CD14-positive monocyte (primary cell): ENCODE data around the gene GRAMD2B. TPM values are rescaled to one million over a fixed set of nuclear protein-coding genes. Genes with fewer than 3 reads are reported as not detected.

Experiments
- DNase-seq, 3 donors: peaks; one replicate each; pipeline ENCODE4 v3.0.0-alpha.2; 2011 to 2022
- H2AFZ ChIP-seq: 2 replicates; pipeline ENCODE4 v1.6.0; 2012; ENCODE audit warnings: mild to moderate bottlenecking, low read depth, low read length, inconsistent platforms; ENCODE audit not compliant: insufficient read depth, poor library complexity, severe bottlenecking
- H3K27ac ChIP-seq, 2 donors: 1 replicate in 1 of 2; 2 replicates in 1 of 2; pipeline ENCODE4 v1.5.1; 2012 to 2013; ENCODE audit warnings: low read length in 2 of 2, control low read depth in 1 of 2, inconsistent platforms in 1 of 2, low read depth in 1 of 2, mild to moderate bottlenecking in 1 of 2
- H3K27me3 ChIP-seq, 2 donors: one replicate each; pipeline versions ENCODE4 v1.6.0 to v1.6.1; 2011 to 2013; ENCODE audit warnings: low read length in 2 of 2; ENCODE audit not compliant: control insufficient read depth in 2 of 2, insufficient read depth in 2 of 2
- H3K36me3 ChIP-seq, 2 donors: replicated peaks in 1 of 2; 1 replicate in 1 of 2; 2 replicates in 1 of 2; pipeline versions ENCODE4 v1.5.1 to v1.6.1; 2012 to 2013; ENCODE audit warnings: low read length in 2 of 2, control low read depth in 1 of 2, inconsistent platforms in 1 of 2, mild to moderate bottlenecking in 1 of 2; ENCODE audit not compliant: insufficient read depth in 2 of 2, control insufficient read depth in 1 of 2
- H3K4me1 ChIP-seq, 2 donors: 1 replicate in 1 of 2; 2 replicates in 1 of 2; pipeline versions ENCODE4 v1.5.1 to v1.6.1; 2012 to 2013; ENCODE audit warnings: low read length in 2 of 2, control low read depth in 1 of 2, inconsistent platforms in 1 of 2, mild to moderate bottlenecking in 1 of 2, moderate library complexity in 1 of 2; ENCODE audit not compliant: insufficient read depth in 2 of 2, control insufficient read depth in 1 of 2
- H3K4me2 ChIP-seq: replicated peaks from 2 replicates; pipeline ENCODE3; 2012; ENCODE audit warnings: low read length, moderate library complexity, mild to moderate bottlenecking; ENCODE audit not compliant: poor library complexity, severe bottlenecking; ENCODE audit errors: extremely low read depth
- H3K4me3 ChIP-seq, 3 experiments: fragments of 200-600 bp in 1 of 3; sonication (generic) in 1 of 3; replicated peaks in 1 of 3; 1 replicate in 2 of 3; 2 replicates in 1 of 3; pipeline ENCODE4 v1.5.1; 2011 to 2013; ENCODE audit warnings: low read length in 3 of 3, mild to moderate bottlenecking in 3 of 3, control low read depth in 2 of 3, low read depth in 2 of 3, inconsistent platforms in 1 of 3, moderate library complexity in 1 of 3
- H3K79me2 ChIP-seq: 2 replicates; pipeline ENCODE4 v1.6.0; 2012; ENCODE audit warnings: mild to moderate bottlenecking, control low read depth, inconsistent platforms, low read length, moderate library complexity; ENCODE audit not compliant: insufficient read depth
- H3K9ac ChIP-seq: 2 replicates; pipeline ENCODE4 v1.6.0; 2017; ENCODE audit warnings: low read length, mild to moderate bottlenecking; ENCODE audit not compliant: insufficient read depth, poor library complexity, severe bottlenecking
- H3K9me3 ChIP-seq, 2 donors: replicated peaks in 1 of 2; 1 replicate in 1 of 2; 2 replicates in 1 of 2; pipeline versions ENCODE4 v1.5.1 to v1.6.1; 2012 to 2013; ENCODE audit warnings: low read length in 2 of 2, control low read depth in 1 of 2; ENCODE audit not compliant: control insufficient read depth in 1 of 2, insufficient read depth in 1 of 2
- H4K20me1 ChIP-seq: 2 replicates; pipeline ENCODE4 v1.6.0; 2012; ENCODE audit warnings: mild to moderate bottlenecking, low read length, control low read depth, moderate library complexity; ENCODE audit not compliant: insufficient read depth
- H3K27ac Mint-ChIP-seq, 7 donors: one replicate each; pipeline ENCODE4 v1.8.0; 2020; ENCODE audit warnings: mild to moderate bottlenecking in 7 of 7, mixed read lengths in 7 of 7, moderate library complexity in 6 of 7, inconsistent platforms in 2 of 7
- H3K27me3 Mint-ChIP-seq, 3 donors: one replicate each; pipeline ENCODE4 v1.8.0; 2021 to 2022; ENCODE audit warnings: low read depth in 3 of 3, mild to moderate bottlenecking in 3 of 3, mixed read lengths in 3 of 3, moderate library complexity in 3 of 3, inconsistent platforms in 1 of 3
- H3K36me3 Mint-ChIP-seq, 2 donors: one replicate each; pipeline ENCODE4 v1.8.0; 2020; ENCODE audit warnings: mixed read lengths in 2 of 2, inconsistent platforms in 1 of 2, mild to moderate bottlenecking in 1 of 2
- H3K4me1 Mint-ChIP-seq: one replicate; pipeline ENCODE4 v1.8.0; 2020; ENCODE audit warnings: mild to moderate bottlenecking, mixed read lengths
- H3K4me3 Mint-ChIP-seq, 2 donors: one replicate each; pipeline ENCODE4 v1.8.0; 2020; ENCODE audit warnings: mild to moderate bottlenecking in 2 of 2, mixed read lengths in 2 of 2, moderate library complexity in 1 of 2
- H3K9me3 Mint-ChIP-seq, 7 donors: one replicate each; pipeline ENCODE4 v1.8.0; 2020 to 2022; ENCODE audit warnings: mixed read lengths in 7 of 7, mild to moderate bottlenecking in 6 of 7, moderate library complexity in 6 of 7, inconsistent platforms in 2 of 7
- WGBS: methylation state at CpG from one replicate; pipeline ENCODE4 v1.1.5; 2013; ENCODE audit warnings: missing lambda C conversion rate; ENCODE audit not compliant: insufficient coverage; 5-methylcytosine and 5-hydroxymethylcytosine counted together
- intact Hi-C, 2 donors: fragments of 100-400 bp; cut with micrococcal nuclease; formaldehyde crosslinking; loops; one replicate each; pipeline versions ENCODE4 v1.15.0 to v1.15.1; 2023
- polyA plus RNA-seq, 3 donors: library from polyadenylated mRNA; depleted of rRNA in 1 of 3; unstranded in 2 of 3; stranded (reverse) in 1 of 3; fragments of 300-500 nt in 2 of 3; fragments of >200 nt in 1 of 3; fragmentation: Illumina TruSeq in 2 of 3; gene quantifications; 1 replicate in 2 of 3; 2 replicates in 1 of 3; pipeline ENCODE4 v1.2.3, GENCODE V29; 2012 to 2021
- TF ChIP-seq, protein P1 (sequence below): fragments of 200-600 bp; IDR thresholded peaks from one replicate; pipeline ENCODE4 v1.8.0; 2022; ENCODE audit warnings: antibody characterized with exemption, mild to moderate bottlenecking

Gene GRAMD2B
- polyA plus RNA-seq, 3 donors, result 0.79 to 1.2 (median 1.1) TPM

DNA sequence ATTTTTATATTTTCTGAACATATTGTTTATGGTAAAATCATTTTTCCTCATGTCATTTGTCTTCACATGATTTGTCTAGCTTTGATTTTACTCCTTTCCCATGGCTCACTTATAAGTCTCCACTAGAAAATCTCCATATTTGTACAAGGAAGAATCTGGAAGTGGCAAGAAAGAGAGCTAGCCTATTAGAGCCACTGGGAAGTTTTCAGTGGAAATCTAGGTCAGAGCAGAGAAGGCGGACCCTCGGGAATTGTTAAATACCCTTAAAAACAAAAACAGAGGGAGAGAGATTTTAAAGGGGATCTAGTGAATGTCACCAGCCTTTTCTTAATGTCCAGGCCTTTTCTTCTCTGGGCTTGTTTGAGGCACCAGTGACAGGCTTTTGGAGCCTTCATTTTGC lies 56.6 kb downstream of the GRAMD2B start:
- H3K79me2 ChIP-seq, result no peaks in the 10 kb centered on the region
- H3K9ac ChIP-seq, result no peak overlapping the region
- no peak overlapping the region for H3K4me3 ChIP-seq
- H3K27ac Mint-ChIP-seq, result no peak overlapping the region
- H3K4me1 Mint-ChIP-seq, result no peaks in the 10 kb centered on the region
- H2AFZ ChIP-seq, result no peak overlapping the region
- no peaks in the 10 kb centered on the region for H3K4me1 ChIP-seq
- no peak overlapping the region for H3K27ac ChIP-seq
- no peak overlapping the region for H3K4me2 ChIP-seq
- H3K36me3 ChIP-seq, result peaks cover 0 to 2% of the 10 kb centered on the region in 2 donors
- TF ChIP-seq, protein P1, sequence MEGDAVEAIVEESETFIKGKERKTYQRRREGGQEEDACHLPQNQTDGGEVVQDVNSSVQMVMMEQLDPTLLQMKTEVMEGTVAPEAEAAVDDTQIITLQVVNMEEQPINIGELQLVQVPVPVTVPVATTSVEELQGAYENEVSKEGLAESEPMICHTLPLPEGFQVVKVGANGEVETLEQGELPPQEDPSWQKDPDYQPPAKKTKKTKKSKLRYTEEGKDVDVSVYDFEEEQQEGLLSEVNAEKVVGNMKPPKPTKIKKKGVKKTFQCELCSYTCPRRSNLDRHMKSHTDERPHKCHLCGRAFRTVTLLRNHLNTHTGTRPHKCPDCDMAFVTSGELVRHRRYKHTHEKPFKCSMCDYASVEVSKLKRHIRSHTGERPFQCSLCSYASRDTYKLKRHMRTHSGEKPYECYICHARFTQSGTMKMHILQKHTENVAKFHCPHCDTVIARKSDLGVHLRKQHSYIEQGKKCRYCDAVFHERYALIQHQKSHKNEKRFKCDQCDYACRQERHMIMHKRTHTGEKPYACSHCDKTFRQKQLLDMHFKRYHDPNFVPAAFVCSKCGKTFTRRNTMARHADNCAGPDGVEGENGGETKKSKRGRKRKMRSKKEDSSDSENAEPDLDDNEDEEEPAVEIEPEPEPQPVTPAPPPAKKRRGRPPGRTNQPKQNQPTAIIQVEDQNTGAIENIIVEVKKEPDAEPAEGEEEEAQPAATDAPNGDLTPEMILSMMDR, result no peak
- H3K4me3 Mint-ChIP-seq, result no peak overlapping the region
- no peaks in the 10 kb centered on the region for H3K9me3 ChIP-seq
- no CpG with 5 or more reads among the region's 2 CpGs for WGBS
- H3K27me3 Mint-ChIP-seq, result no peaks in the 10 kb centered on the region
- no peaks in the 10 kb centered on the region for H4K20me1 ChIP-seq
- H3K9me3 Mint-ChIP-seq, result no peaks in the 10 kb centered on the region
- no peaks in the 10 kb centered on the region for H3K27me3 ChIP-seq
- intact Hi-C loops, result no loop called here
- peaks cover 0 to 12% of the 10 kb centered on the region in 2 donors for H3K36me3 Mint-ChIP-seq
- no peak for DNase-seq

DNA sequence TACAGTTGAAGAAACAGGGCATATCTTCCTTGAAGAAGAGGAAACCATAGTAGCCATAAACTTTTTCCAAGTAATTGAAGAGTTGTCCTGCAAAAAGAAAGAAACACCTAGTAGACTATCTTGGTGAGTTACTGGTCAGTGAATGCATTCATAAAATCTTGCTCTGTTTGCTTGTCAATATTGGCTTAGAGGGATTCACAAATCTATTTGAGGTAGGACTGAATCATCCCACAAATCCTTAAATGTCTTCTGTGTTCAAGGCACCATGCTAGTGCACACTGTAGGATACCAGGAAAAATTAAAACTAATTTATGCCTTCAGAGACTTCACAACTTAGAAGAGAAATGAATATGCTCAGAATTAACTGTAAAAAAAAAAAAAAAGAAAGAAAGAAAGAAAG lies 57.6 kb downstream of the GRAMD2B start:
- TF ChIP-seq, protein P1, result no peak
- H3K36me3 Mint-ChIP-seq, result peaks cover 0 to 12% of the 10 kb centered on the region in 2 donors

More for the DNA sequence above, 57.6 kb downstream of the GRAMD2B start:
- DNase-seq, result no peak
- intact Hi-C loops, result no loop called here
- Mint-ChIP-seq H3K9me3 (no peaks in the 10 kb centered on the region), H3K4me3 (no peak overlapping the region), H3K27ac (no peak overlapping the region), H3K27me3 (no peaks in the 10 kb centered on the region), H3K4me1 (no peaks in the 10 kb centered on the region)
- H3K4me3 ChIP-seq, result no peak overlapping the region
- no peak overlapping the region for H3K4me2 ChIP-seq
- no peaks in the 10 kb centered on the region for H3K9me3 ChIP-seq
- no peaks in the 10 kb centered on the region for H4K20me1 ChIP-seq
- peaks cover 0 to 2% of the 10 kb centered on the region in 2 donors for H3K36me3 ChIP-seq
- no peaks in the 10 kb centered on the region for H3K27me3 ChIP-seq
- H2AFZ ChIP-seq, result no peak overlapping the region
- no peak overlapping the region for H3K27ac ChIP-seq
- no peaks in the 10 kb centered on the region for H3K79me2 ChIP-seq
- no peak overlapping the region for H3K9ac ChIP-seq
- no peaks in the 10 kb centered on the region for H3K4me1 ChIP-seq
